Fibroblast of mammary gland (primary cell): Measurements from ENCODE around the gene MYH10.

Experiments used
- DNase-seq: peaks from one replicate; pipeline ENCODE4 v3.0.0-alpha.2; 2010; ENCODE audit warnings: low read depth
- H3K4me3 ChIP-seq: 2 replicates; pipeline ENCODE4 v1.5.1; 2011; ENCODE audit warnings: low read depth, mild to moderate bottlenecking, low read length, moderate library complexity; ENCODE audit not compliant: control insufficient read depth
- TF ChIP-seq, protein P1 (sequence below): conservative IDR thresholded peaks from 2 replicates; pipeline ENCODE4 v1.5.1; 2011; ENCODE audit warnings: low read depth, low read length, inconsistent platforms; ENCODE audit not compliant: control insufficient read depth, insufficient read depth

MYH10 gene

DNA sequence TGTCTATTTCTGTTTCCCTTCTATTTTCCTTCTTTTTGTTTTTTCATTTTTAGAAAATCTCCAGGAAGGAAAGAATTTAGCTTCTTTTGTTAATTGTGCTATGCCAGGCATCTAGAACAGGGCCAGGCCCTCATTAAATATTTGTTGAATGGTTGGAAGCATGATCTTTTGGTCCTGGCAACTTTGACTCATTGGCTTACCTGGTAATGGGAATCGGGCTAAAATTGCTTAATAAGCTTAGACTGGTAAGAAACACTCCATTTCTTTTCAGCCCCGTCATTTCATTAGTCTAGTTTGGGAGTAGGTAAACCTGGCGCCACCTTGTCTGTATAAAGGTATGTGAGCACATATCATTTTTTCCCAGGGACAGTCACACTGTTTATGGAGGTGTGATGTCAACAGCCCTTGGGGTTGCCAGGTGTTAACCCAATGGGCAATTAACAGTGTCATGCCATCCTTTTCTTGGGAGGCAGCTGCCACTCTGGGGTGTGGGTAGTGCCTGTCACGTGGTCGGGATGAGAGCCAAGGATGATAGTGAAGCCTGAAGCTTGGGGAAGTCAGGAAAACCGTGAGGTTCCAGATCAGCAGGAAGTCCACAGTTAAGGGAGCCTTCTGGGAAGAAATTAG, 204.3 kb downstream of the MYH10 start:
- TF ChIP-seq, protein P1, sequence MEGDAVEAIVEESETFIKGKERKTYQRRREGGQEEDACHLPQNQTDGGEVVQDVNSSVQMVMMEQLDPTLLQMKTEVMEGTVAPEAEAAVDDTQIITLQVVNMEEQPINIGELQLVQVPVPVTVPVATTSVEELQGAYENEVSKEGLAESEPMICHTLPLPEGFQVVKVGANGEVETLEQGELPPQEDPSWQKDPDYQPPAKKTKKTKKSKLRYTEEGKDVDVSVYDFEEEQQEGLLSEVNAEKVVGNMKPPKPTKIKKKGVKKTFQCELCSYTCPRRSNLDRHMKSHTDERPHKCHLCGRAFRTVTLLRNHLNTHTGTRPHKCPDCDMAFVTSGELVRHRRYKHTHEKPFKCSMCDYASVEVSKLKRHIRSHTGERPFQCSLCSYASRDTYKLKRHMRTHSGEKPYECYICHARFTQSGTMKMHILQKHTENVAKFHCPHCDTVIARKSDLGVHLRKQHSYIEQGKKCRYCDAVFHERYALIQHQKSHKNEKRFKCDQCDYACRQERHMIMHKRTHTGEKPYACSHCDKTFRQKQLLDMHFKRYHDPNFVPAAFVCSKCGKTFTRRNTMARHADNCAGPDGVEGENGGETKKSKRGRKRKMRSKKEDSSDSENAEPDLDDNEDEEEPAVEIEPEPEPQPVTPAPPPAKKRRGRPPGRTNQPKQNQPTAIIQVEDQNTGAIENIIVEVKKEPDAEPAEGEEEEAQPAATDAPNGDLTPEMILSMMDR: no peak
- H3K4me3 ChIP-seq: no peak overlapping the region
- no peak for DNase-seq
